ENCODE measurements around the gene PPP3CB.

PPP3CB gene

DNA sequence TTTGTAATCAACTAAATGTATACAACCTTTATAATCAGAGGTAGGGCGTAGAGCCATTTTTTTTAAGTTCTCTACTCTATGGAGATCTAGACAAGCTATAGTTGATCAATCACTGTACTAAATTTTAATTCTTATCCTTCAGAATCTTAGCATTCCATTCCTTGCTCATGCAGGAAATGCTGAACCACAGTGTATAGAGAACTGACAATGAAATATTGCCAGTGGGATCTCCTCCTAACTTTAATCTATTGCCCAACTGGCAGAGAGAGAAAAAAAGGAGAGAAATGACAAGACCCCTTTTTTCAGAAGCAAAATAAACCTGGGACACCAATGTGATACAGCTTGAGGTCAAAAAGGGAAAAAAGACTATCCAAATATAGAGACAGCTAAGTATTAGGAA lies 26.4 kb upstream of the PPP3CB start:
- ATAC-seq = no peak
- TF ChIP-seq BACH2 (CRISPR knock-in tag; IDR thresholded peaks at IDR 0.05; ENCODE audit: borderline replicate concordance) = no peak

DNA sequence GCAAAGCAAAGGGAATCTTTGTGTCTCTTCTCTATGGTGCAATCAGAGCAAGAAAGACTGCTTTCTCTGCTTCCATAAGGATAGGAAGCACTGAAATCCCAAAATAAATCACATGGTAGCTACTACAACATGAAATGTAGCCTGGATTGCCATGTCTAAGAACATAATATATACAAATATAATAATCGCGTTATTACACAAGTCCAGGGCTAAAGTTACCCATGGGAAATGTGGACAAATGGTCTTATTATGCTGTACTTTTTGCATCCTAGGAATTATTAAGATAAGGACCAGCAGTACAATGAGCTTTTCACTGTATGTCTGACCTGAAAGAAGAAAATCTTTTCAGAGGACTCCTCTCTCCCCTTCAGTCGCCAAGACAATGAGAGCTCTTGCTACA lies 23.5 kb upstream of the PPP3CB start:
- TF ChIP-seq, protein P1, sequence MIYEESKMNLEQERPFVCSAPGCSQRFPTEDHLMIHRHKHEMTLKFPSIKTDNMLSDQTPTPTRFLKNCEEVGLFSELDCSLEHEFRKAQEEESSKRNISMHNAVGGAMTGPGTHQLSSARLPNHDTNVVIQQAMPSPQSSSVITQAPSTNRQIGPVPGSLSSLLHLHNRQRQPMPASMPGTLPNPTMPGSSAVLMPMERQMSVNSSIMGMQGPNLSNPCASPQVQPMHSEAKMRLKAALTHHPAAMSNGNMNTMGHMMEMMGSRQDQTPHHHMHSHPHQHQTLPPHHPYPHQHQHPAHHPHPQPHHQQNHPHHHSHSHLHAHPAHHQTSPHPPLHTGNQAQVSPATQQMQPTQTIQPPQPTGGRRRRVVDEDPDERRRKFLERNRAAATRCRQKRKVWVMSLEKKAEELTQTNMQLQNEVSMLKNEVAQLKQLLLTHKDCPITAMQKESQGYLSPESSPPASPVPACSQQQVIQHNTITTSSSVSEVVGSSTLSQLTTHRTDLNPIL (CRISPR knock-in tag; IDR thresholded peaks at IDR 0.05; ENCODE audit: low read depth) = no peak
- TF ChIP-seq ZFP30 (CRISPR knock-in tag; IDR thresholded peaks at IDR 0.05) (no peak), TCF4 (CRISPR knock-in tag; IDR thresholded peaks at IDR 0.05; ENCODE audit: borderline replicate concordance) (no peak), PPARA (CRISPR knock-in tag; IDR thresholded peaks at IDR 0.05; ENCODE audit: borderline replicate concordance) (no peak), ZNF8 (CRISPR knock-in tag; IDR thresholded peaks at IDR 0.05) (no peak), ZC3H10 (CRISPR knock-in tag; IDR thresholded peaks at IDR 0.05) (no peak), TOX (CRISPR knock-in tag; IDR thresholded peaks at IDR 0.05; ENCODE audit: borderline replicate concordance) (no peak), CSDC2 (CRISPR knock-in tag; IDR thresholded peaks at IDR 0.05) (no peak), ZNF70 (CRISPR knock-in tag; IDR thresholded peaks at IDR 0.05) (no peak)
- TF ChIP-seq, protein P2, sequence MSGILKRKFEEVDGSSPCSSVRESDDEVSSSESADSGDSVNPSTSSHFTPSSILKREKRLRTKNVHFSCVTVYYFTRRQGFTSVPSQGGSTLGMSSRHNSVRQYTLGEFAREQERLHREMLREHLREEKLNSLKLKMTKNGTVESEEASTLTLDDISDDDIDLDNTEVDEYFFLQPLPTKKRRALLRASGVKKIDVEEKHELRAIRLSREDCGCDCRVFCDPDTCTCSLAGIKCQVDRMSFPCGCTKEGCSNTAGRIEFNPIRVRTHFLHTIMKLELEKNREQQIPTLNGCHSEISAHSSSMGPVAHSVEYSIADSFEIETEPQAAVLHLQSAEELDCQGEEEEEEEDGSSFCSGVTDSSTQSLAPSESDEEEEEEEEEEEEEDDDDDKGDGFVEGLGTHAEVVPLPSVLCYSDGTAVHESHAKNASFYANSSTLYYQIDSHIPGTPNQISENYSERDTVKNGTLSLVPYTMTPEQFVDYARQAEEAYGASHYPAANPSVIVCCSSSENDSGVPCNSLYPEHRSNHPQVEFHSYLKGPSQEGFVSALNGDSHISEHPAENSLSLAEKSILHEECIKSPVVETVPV (CRISPR knock-in tag; IDR thresholded peaks at IDR 0.05) = no peak
- TF ChIP-seq, protein P3, sequence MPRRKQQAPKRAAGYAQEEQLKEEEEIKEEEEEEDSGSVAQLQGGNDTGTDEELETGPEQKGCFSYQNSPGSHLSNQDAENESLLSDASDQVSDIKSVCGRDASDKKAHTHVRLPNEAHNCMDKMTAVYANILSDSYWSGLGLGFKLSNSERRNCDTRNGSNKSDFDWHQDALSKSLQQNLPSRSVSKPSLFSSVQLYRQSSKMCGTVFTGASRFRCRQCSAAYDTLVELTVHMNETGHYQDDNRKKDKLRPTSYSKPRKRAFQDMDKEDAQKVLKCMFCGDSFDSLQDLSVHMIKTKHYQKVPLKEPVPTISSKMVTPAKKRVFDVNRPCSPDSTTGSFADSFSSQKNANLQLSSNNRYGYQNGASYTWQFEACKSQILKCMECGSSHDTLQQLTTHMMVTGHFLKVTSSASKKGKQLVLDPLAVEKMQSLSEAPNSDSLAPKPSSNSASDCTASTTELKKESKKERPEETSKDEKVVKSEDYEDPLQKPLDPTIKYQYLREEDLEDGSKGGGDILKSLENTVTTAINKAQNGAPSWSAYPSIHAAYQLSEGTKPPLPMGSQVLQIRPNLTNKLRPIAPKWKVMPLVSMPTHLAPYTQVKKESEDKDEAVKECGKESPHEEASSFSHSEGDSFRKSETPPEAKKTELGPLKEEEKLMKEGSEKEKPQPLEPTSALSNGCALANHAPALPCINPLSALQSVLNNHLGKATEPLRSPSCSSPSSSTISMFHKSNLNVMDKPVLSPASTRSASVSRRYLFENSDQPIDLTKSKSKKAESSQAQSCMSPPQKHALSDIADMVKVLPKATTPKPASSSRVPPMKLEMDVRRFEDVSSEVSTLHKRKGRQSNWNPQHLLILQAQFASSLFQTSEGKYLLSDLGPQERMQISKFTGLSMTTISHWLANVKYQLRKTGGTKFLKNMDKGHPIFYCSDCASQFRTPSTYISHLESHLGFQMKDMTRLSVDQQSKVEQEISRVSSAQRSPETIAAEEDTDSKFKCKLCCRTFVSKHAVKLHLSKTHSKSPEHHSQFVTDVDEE (CRISPR knock-in tag; IDR thresholded peaks at IDR 0.05) = no peak
- TF ChIP-seq, protein P4, sequence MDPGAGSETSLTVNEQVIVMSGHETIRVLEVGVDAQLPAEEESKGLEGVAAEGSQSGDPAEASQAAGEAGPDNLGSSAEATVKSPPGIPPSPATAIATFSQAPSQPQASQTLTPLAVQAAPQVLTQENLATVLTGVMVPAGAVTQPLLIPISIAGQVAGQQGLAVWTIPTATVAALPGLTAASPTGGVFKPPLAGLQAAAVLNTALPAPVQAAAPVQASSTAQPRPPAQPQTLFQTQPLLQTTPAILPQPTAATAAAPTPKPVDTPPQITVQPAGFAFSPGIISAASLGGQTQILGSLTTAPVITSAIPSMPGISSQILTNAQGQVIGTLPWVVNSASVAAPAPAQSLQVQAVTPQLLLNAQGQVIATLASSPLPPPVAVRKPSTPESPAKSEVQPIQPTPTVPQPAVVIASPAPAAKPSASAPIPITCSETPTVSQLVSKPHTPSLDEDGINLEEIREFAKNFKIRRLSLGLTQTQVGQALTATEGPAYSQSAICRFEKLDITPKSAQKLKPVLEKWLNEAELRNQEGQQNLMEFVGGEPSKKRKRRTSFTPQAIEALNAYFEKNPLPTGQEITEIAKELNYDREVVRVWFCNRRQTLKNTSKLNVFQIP (CRISPR knock-in tag; IDR thresholded peaks at IDR 0.05; ENCODE audit: borderline replicate concordance, low read depth) = no peak
- no peak for ATAC-seq

DNA sequence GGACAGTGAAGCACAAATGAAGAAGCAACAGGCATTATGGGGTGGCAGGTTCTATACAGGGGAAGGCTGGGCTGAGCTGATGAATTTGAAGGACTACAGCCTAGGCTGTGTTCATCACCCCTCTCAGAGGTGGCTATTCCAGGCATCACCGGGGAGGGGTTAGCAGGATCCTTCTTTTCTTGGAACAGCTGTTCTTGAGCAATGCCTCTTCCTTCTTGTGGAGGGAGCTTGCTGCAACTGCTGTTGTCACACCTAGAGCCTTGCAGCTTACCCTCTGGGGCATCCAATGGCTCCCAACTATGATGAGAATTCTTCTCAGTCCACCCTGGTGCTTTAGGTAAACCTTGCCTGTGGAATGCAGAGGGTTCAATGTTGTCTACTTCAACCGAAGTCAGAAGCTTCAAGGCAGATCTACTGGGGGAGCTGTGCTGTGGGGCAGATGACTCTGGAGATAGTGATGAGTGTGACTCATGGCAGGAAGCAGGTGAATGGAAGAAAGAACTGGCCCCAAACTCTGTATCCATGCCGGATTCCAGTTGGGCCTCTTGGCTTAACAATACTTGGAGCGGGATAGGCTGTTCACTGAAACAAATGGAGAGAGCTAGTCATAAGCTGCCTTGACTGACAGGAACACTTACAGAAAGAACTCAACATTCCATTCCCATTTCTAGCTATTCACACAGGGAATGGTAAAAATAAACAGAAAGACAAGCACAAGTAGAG lies 21.5 kb upstream of the PPP3CB start:
- TF ChIP-seq, protein P2 (CRISPR knock-in tag; IDR thresholded peaks at IDR 0.05) = no peak
- no peak for TF ChIP-seq OSR1 (CRISPR knock-in tag; IDR thresholded peaks at IDR 0.05)
- TF ChIP-seq ARNTL (CRISPR knock-in tag; IDR thresholded peaks at IDR 0.05; ENCODE audit: borderline replicate concordance, low read depth) = no peak
- TF ChIP-seq, protein P4 (CRISPR knock-in tag; IDR thresholded peaks at IDR 0.05; ENCODE audit: borderline replicate concordance, low read depth) = no peak
- TF ChIP-seq ESRRG (CRISPR knock-in tag; IDR thresholded peaks at IDR 0.05) = no peak
- TF ChIP-seq PPARA (CRISPR knock-in tag; IDR thresholded peaks at IDR 0.05; ENCODE audit: borderline replicate concordance) = no peak
- TF ChIP-seq, protein P5, sequence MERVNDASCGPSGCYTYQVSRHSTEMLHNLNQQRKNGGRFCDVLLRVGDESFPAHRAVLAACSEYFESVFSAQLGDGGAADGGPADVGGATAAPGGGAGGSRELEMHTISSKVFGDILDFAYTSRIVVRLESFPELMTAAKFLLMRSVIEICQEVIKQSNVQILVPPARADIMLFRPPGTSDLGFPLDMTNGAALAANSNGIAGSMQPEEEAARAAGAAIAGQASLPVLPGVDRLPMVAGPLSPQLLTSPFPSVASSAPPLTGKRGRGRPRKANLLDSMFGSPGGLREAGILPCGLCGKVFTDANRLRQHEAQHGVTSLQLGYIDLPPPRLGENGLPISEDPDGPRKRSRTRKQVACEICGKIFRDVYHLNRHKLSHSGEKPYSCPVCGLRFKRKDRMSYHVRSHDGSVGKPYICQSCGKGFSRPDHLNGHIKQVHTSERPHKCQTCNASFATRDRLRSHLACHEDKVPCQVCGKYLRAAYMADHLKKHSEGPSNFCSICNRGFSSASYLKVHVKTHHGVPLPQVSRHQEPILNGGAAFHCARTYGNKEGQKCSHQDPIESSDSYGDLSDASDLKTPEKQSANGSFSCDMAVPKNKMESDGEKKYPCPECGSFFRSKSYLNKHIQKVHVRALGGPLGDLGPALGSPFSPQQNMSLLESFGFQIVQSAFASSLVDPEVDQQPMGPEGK (CRISPR knock-in tag; IDR thresholded peaks at IDR 0.05; ENCODE audit: borderline replicate concordance) = no peak
- TF ChIP-seq, protein P3 (CRISPR knock-in tag; IDR thresholded peaks at IDR 0.05) = no peak
- no peak for TF ChIP-seq ZNF70 (CRISPR knock-in tag; IDR thresholded peaks at IDR 0.05)
- no peak for TF ChIP-seq TCF4 (CRISPR knock-in tag; IDR thresholded peaks at IDR 0.05; ENCODE audit: borderline replicate concordance)
- no peak for TF ChIP-seq BACH2 (CRISPR knock-in tag; IDR thresholded peaks at IDR 0.05; ENCODE audit: borderline replicate concordance)
- peak; percentile 62; the same call in 2 of the 3 replicates for ATAC-seq
